ENCODE data around the gene PIGZ.

The PIGZ gene

DNA sequence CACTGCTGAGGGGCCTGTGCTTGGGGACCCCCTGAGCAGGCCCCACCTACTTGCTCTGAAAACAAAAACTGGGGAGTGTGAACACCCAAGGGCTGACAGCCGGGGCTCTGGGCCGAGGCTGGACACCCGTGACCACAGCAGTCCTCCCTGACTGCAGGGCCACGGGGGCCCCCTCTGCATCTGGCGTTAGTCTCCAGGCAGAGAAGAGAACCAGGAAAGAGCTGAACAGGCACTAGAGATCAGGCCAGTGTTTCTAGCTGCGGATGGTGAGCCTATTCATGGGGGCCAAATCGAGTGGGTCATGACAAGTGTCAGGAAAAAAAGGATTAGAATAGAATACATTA is 43.9 kb upstream of the PIGZ start:
- DNase-seq = no peak
- Histone ChIP-seq H3K4me3 (ENCODE audit: low read depth, low read length) (no peak overlapping the region), H3K27ac (no peak overlapping the region), H3K36me3 (replicated peaks) (no peaks in the 10 kb centered on the region), H3K27me3 (replicated peaks) (no peaks in the 10 kb centered on the region)
- TF ChIP-seq, protein P1, sequence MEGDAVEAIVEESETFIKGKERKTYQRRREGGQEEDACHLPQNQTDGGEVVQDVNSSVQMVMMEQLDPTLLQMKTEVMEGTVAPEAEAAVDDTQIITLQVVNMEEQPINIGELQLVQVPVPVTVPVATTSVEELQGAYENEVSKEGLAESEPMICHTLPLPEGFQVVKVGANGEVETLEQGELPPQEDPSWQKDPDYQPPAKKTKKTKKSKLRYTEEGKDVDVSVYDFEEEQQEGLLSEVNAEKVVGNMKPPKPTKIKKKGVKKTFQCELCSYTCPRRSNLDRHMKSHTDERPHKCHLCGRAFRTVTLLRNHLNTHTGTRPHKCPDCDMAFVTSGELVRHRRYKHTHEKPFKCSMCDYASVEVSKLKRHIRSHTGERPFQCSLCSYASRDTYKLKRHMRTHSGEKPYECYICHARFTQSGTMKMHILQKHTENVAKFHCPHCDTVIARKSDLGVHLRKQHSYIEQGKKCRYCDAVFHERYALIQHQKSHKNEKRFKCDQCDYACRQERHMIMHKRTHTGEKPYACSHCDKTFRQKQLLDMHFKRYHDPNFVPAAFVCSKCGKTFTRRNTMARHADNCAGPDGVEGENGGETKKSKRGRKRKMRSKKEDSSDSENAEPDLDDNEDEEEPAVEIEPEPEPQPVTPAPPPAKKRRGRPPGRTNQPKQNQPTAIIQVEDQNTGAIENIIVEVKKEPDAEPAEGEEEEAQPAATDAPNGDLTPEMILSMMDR (IDR thresholded peaks at IDR 0.05; ENCODE audit: low read depth, low read length, missing control alignments) = no peak
- in situ Hi-C loops (cut with HindIII; ENCODE audit: low pct_ligation_motif_present, low sequenced_read_pairs) = no loop called here

DNA sequence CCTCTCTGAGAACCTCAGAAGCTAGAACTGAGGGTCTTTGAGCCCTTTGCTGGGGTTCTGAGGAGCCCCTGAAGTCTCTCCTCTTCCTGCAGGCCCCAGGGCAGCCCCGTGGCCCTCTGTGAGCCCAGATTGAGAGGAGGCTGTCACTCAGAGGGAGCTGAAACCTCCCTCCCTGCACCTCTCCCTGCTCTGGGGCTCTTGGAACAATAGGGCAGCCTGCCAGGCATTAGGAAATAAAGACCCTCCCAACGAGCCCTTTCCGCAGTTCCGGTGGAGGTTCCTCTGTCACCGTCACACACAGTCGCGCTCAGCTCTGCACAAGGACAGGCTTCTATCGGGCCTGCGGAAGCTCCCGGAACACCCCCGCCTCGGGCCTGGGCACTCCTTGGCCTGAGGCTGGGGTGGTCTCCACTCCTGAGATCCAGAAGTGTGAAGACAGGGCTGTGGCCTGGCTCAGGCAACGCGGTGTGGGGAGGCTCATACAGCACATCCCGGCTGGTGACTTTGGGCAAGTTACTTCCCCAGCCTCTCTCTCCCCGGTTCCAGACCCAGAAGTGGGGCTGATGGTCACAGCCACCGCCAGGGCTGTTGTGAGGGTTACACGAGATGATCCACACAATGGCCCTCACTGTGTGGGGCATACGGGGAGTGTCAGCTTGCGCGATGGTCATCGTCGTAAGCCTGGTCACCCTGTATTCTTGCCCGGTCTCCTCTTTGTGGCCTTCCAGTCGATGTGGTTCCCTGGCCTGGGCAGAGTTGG is 43.3 kb upstream of the PIGZ start:
- in situ Hi-C loops (cut with HindIII; ENCODE audit: low pct_ligation_motif_present, low sequenced_read_pairs) = no loop called here
- TF ChIP-seq, protein P1 (IDR thresholded peaks at IDR 0.05; ENCODE audit: low read depth, low read length, missing control alignments) = no peak

DNA sequence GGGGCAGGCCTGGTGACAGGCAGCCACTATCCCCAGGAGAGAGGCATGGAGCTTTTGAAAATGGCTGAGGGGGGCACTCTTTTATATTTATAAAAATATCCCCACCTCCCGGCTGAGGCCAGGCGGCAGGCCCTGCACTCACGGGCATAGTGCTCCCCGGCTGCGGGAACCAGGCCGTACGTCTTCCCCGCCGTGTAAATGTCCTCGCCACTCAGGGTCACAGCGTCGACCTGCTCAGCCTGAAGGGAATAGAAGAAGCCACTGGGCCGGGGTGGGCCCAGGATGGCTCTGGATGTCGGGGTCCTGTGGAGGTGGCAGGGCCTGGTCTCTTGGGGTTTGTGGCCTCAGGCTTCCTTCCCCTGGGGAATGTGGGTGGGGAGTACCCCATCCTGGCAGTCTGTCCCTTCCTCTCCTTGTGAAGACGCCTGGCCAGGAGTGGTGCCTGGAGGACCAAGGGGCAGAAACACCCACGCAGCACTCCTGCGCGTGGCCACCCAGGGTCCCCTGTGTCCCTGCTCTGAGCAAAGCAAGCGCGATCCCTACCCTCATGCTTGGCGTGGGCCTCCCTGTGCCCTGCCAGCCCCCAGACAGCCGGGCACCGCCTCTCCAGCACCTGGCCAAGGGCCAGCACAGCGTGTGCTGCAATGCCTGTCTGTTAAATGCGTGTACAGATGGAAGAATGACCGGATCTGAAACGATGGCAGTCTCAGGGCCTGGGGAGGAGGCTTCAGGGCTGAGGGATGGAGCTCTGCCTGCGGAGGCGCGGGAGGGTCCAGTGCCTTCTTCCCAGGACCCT is 42.1 kb upstream of the PIGZ start:
- TF ChIP-seq, protein P1 (IDR thresholded peaks at IDR 0.05; ENCODE audit: low read depth, low read length, missing control alignments) = no peak
- no peaks in the 10 kb centered on the region for H3K36me3 ChIP-seq (replicated peaks)
- in situ Hi-C loops (cut with HindIII; ENCODE audit: low pct_ligation_motif_present, low sequenced_read_pairs) = no loop called here
- H3K27ac ChIP-seq = no peak overlapping the region
- no peaks in the 10 kb centered on the region for H3K27me3 ChIP-seq (replicated peaks)
- no peak overlapping the region for H3K4me3 ChIP-seq (ENCODE audit: low read depth, low read length)
- no peak for DNase-seq

More for the DNA sequence above, 43.3 kb upstream of the PIGZ start:
- no peak overlapping the region for H3K4me3 ChIP-seq (ENCODE audit: low read depth, low read length)
- DNase-seq = no peak
- no peak overlapping the region for H3K27ac ChIP-seq
- no peaks in the 10 kb centered on the region for H3K36me3 ChIP-seq (replicated peaks)
- no peaks in the 10 kb centered on the region for H3K27me3 ChIP-seq (replicated peaks)

DNA sequence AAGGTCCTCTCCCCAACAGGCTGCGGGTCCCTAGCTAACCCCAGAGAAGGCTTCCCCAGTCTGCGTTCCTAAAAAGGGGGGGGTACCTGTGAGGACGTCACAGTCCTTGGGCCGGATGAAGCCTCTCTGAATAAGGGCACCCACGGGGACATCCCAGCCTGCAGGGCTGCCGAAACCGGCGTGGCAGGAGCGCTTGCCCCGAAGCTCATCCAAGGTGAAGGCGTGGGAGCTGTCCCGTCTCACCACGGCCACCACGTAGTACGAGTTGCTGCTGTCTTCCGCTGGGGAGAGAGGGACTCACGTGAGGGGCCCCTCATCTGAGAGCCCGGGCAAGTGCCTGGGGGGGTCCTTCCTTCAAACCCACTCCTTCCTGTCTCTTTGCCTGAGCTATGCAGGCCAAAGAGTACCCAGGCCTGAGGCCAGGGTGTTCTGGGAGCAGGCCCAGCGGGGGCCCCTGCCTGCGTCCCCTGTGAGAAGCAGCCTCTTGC is 40.9 kb upstream of the PIGZ start:
- H3K27me3 ChIP-seq (replicated peaks) = no peaks in the 10 kb centered on the region

DNA sequence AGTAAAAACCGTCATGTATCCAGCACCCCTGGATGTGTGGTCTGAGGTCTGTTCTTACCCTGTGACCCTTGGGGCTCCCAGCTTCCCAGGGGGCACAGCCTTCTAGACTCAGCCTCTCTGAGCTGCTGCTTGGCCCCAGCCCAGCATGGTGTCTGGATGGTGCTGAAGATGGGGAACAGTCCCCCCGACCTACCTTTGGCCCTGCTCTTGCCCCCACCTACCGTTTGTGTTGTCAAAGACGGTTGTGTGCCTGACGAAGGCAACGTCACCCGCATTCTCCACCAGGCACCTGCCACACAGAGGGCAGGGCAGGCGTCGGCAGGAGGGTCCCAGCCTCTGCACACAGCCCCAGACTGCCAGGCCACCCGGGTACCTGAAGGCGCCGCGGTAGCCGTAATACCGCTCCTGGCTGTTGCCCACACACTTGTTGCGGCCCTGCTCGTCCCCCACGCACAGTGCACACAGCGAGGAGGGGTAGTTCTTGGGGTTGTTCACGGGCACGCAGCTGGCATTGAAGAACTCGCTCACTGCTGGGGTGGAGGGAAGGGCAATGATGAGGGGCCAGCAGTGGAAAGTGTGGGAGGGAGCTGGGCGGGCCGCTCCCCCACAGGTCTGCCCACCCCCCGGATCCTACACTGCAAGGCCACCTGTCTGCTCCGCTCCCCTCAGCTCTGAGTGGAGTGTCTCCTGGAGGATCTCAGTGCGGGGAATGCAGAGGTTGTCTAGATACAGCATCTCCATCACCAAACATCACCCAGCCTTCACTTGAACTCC is 40.0 kb upstream of the PIGZ start:
- in situ Hi-C loops (cut with HindIII; ENCODE audit: low pct_ligation_motif_present, low sequenced_read_pairs) = no loop called here
- H3K27ac ChIP-seq = no peak overlapping the region
- H3K36me3 ChIP-seq (replicated peaks) = no peaks in the 10 kb centered on the region
- TF ChIP-seq, protein P1 (IDR thresholded peaks at IDR 0.05; ENCODE audit: low read depth, low read length, missing control alignments) = no peak
- no peak overlapping the region for H3K4me3 ChIP-seq (ENCODE audit: low read depth, low read length)
- DNase-seq = no peak
- no peaks in the 10 kb centered on the region for H3K27me3 ChIP-seq (replicated peaks)

More for the DNA sequence above, 40.9 kb upstream of the PIGZ start:
- TF ChIP-seq, protein P1 (IDR thresholded peaks at IDR 0.05; ENCODE audit: low read depth, low read length, missing control alignments) = no peak
- Histone ChIP-seq H3K4me3 (ENCODE audit: low read depth, low read length) (no peak overlapping the region), H3K36me3 (replicated peaks) (no peaks in the 10 kb centered on the region), H3K27ac (no peak overlapping the region)
- in situ Hi-C loops (cut with HindIII; ENCODE audit: low pct_ligation_motif_present, low sequenced_read_pairs) = no loop called here
- no peak for DNase-seq
